ENCODE data around the gene PPP6C. TPM values are rescaled to one million over a fixed set of nuclear protein-coding genes. Genes with fewer than 3 reads are reported as not detected.

The PPP6C gene
- total and polyA plus RNA-seq, 2 of the 13 experiments (the other 11 are each of a cell fraction or from before 2014, with no cell fraction given) = 18.5 to 20.9 TPM

GRCh38 chr9:125202846-125203618, 13.4 kb upstream of the PPP6C start (continued):
- TF ChIP-seq ZHX2 (IDR thresholded peaks at IDR 0.05; ENCODE audit: low read depth) = no peak
- no peak for TF ChIP-seq ZHX2 (CRISPR knock-in tag; IDR thresholded peaks at IDR 0.05; ENCODE audit: borderline replicate concordance)
- TF ChIP-seq SRSF9 (IDR thresholded peaks at IDR 0.05; ENCODE audit: borderline replicate concordance, insufficient read depth, low read depth, low read length, poor library complexity, severe bottlenecking) = no peak
- TF ChIP-seq SRSF1 (optimal IDR thresholded peaks at IDR 0.05; ENCODE audit: low read depth, low read length) = no peak
- TF ChIP-seq ZNF317 (CRISPR knock-in tag; IDR thresholded peaks at IDR 0.05) = 0 out of 2 replicates have a peak, but pooled peaks have one; percentile 23
- TF ChIP-seq KLF16 (CRISPR knock-in tag; IDR thresholded peaks at IDR 0.05) = no peak
- TF ChIP-seq XRCC5 (optimal IDR thresholded peaks at IDR 0.05; ENCODE audit: low read length) = peak; percentile 68
- TF ChIP-seq RFXAP (CRISPR knock-in tag; IDR thresholded peaks at IDR 0.05; ENCODE audit: borderline replicate concordance) = no peak
- TF ChIP-seq ZNF781 (CRISPR knock-in tag; IDR thresholded peaks at IDR 0.05; ENCODE audit: borderline replicate concordance, not compliant biosample characterization) = no peak
- TF ChIP-seq ZNF761 (CRISPR knock-in tag; conservative IDR thresholded peaks at IDR 0.05) = no peak
- TF ChIP-seq ZNF580 (CRISPR knock-in tag; IDR thresholded peaks at IDR 0.05; ENCODE audit: borderline replicate concordance, low read depth) = peak; percentile 18; the same call in 1 of the 2 replicates
- TF ChIP-seq POGK (CRISPR knock-in tag; conservative IDR thresholded peaks at IDR 0.05) = no peak
- TF ChIP-seq ZNF678 (CRISPR knock-in tag; IDR thresholded peaks at IDR 0.05) = no peak
- TF ChIP-seq ZIK1 (CRISPR knock-in tag; IDR thresholded peaks at IDR 0.05; ENCODE audit: borderline replicate concordance, low read depth) = no peak
- 0 out of 2 replicates have a peak, but pooled peaks have one; percentile 25 for TF ChIP-seq TBX2 (CRISPR knock-in tag; IDR thresholded peaks at IDR 0.05; ENCODE audit: borderline replicate concordance)
- TF ChIP-seq MEF2D (CRISPR knock-in tag; IDR thresholded peaks at IDR 0.05) = no peak
- 0 out of 2 replicates have a peak, but pooled peaks have one; percentile 29 for TF ChIP-seq ZNF501 (CRISPR knock-in tag; IDR thresholded peaks at IDR 0.05)
- no peak for TF ChIP-seq FUBP1 (CRISPR knock-in tag; IDR thresholded peaks at IDR 0.05; ENCODE audit: borderline replicate concordance)
- no peak for TF ChIP-seq ZNF629 (CRISPR knock-in tag; conservative IDR thresholded peaks at IDR 0.05)
